SKM-1 (cell line): ENCODE measurements around the gene TFDP3.

Experiments
- DNase-seq: peaks from one replicate; lab custom pipeline; 2025; ENCODE audit not compliant: unreplicated experiment; lab: John Stamatoyannopoulos, UW

Gene TFDP3

GRCh38 chrX:133218329-133218728 is at the start of gene TFDP3:
TSS of gene TFDP3 (minus strand) at chrX:133218354. CDS start at chrX:133218259, 95 bp downstream.
- no peak for DNase-seq

GRCh38 chrX:133267621-133268020 is 49.5 kb upstream of the TFDP3 start:
- DNase-seq = no peak

- no peak for DNase-seq
Measured at GRCh38 chrX:133265331-133265730, 47.2 kb upstream of the TFDP3 start.

- DNase-seq = no peak
Measured at GRCh38 chrX:133258481-133258880, 40.3 kb upstream of the TFDP3 start.

- no peak for DNase-seq
Measured at GRCh38 chrX:133254666-133255065, 36.5 kb upstream of the TFDP3 start.

GRCh38 chrX:133251204-133251603 is 33.0 kb upstream of the TFDP3 start:
- DNase-seq = no peak

- DNase-seq = no peak
Measured at GRCh38 chrX:133250184-133251100, 32.3 kb upstream of the TFDP3 start.

GRCh38 chrX:133249266-133250058 is 31.3 kb upstream of the TFDP3 start:
- no peak for DNase-seq

- no peak for DNase-seq
Measured at GRCh38 chrX:133248177-133248576, 30.0 kb upstream of the TFDP3 start.

- no peak for DNase-seq
Measured at GRCh38 chrX:133246921-133247320, 28.8 kb upstream of the TFDP3 start.

GRCh38 chrX:133235830-133236229 is 17.7 kb upstream of the TFDP3 start:
- no peak for DNase-seq

GRCh38 chrX:133232331-133232730 is 14.2 kb upstream of the TFDP3 start:
- DNase-seq = no peak

GRCh38 chrX:133229361-133229760 is 11.2 kb upstream of the TFDP3 start:
- no peak for DNase-seq

GRCh38 chrX:133215747-133216146 is 2.4 kb downstream of the TFDP3 start:
- peak; percentile 0 for DNase-seq

GRCh38 chrX:133215017-133215416 is 3.1 kb downstream of the TFDP3 start:
- DNase-seq = no peak

- DNase-seq = no peak
Measured at GRCh38 chrX:133214301-133214700, 3.9 kb downstream of the TFDP3 start.

GRCh38 chrX:133213117-133213516 is 5.0 kb downstream of the TFDP3 start:
- no peak for DNase-seq

GRCh38 chrX:133207751-133208150 is 10.4 kb downstream of the TFDP3 start:
- no peak for DNase-seq

- DNase-seq = no peak
Measured at GRCh38 chrX:133191739-133192039, 26.5 kb downstream of the TFDP3 start.

- no peak for DNase-seq
Measured at GRCh38 chrX:133190877-133191738, 27.0 kb downstream of the TFDP3 start.

- no peak for DNase-seq
Measured at GRCh38 chrX:133189195-133189594, 29.0 kb downstream of the TFDP3 start.
